Neural cell (in vitro differentiated cells): ENCODE measurements around the gene MEN1. TPM values are rescaled to one million over a fixed set of nuclear protein-coding genes. Genes with fewer than 3 reads are reported as not detected.

Experiments
- H2AFZ ChIP-seq: fragments of 200-600, 300-800 bp; sonication (generic), shearing (Covaris generic); 2 replicates; pipeline ENCODE4 v1.6.0; 2014; ENCODE audit warnings: low read depth, mild to moderate bottlenecking, antibody characterized with exemption, low read length, moderate library complexity
- H3F3A ChIP-seq: fragments of 200-600 bp; shearing (Covaris generic); 2 replicates; pipeline ENCODE4 v1.6.1; 2016; ENCODE audit warnings: mild to moderate bottlenecking, moderate library complexity, mixed read lengths, antibody characterized with exemption, low read length; ENCODE audit not compliant: insufficient read depth, poor library complexity, severe bottlenecking
- H3K27ac ChIP-seq: fragments of 200-600, 300-800 bp; sonication (generic), shearing (Covaris generic); 2 replicates; pipeline ENCODE4 v1.5.1; 2014; ENCODE audit warnings: mild to moderate bottlenecking, low read length, moderate library complexity
- H3K27me3 ChIP-seq: fragments of 300-800, 200-600 bp; sonication (generic), shearing (Covaris generic); 2 replicates; pipeline ENCODE4 v1.6.0; 2014; ENCODE audit warnings: mild to moderate bottlenecking, low read depth, low read length, moderate library complexity; ENCODE audit not compliant: insufficient read depth
- H3K36me3 ChIP-seq: fragments of 300-800, 200-600 bp; sonication (generic), shearing (Covaris generic); 2 replicates; pipeline ENCODE4 v1.5.1; 2014; ENCODE audit warnings: mild to moderate bottlenecking, antibody characterized with exemption, low read length, moderate library complexity; ENCODE audit not compliant: insufficient read depth
- H3K4me2 ChIP-seq: fragments of 300-800, 200-600 bp; sonication (generic), shearing (Covaris generic); 2 replicates; pipeline ENCODE4 v1.6.0; 2014; ENCODE audit warnings: mild to moderate bottlenecking, low read length
- H3K4me3 ChIP-seq: fragments of 300-800, 200-600 bp; sonication (generic), shearing (Covaris generic); 2 replicates; pipeline ENCODE4 v1.5.1; 2014; ENCODE audit warnings: mild to moderate bottlenecking, low read length, moderate library complexity
- H3K79me2 ChIP-seq: fragments of 200-600 bp; shearing (Covaris generic); replicated peaks from 2 replicates; pipeline ENCODE4 v1.6.0; 2014; ENCODE audit warnings: mild to moderate bottlenecking, low read length, moderate library complexity; ENCODE audit not compliant: insufficient read depth
- H3K9ac ChIP-seq: fragments of 300-800, 200-600 bp; sonication (generic), shearing (Covaris generic); 2 replicates; pipeline ENCODE4 v1.6.1; 2016; ENCODE audit warnings: mild to moderate bottlenecking, low read length, mixed read lengths
- H3K9me2 ChIP-seq: fragments of 200-600 bp; shearing (Covaris generic); 2 replicates; pipeline ENCODE4 v1.6.1; 2016; ENCODE audit warnings: mild to moderate bottlenecking, low read length, mixed read lengths; ENCODE audit not compliant: insufficient read depth
- H3K9me3 ChIP-seq: fragments of 200-600, 300-800 bp; sonication (generic), shearing (Covaris generic); 2 replicates; pipeline ENCODE4 v1.6.1; 2016; ENCODE audit warnings: mild to moderate bottlenecking, mixed run types, low read length, moderate library complexity, mixed read lengths
- H4K20me1 ChIP-seq: fragments of 200-600 bp; shearing (Covaris generic); 2 replicates; pipeline ENCODE4 v1.6.1; 2016; ENCODE audit warnings: mild to moderate bottlenecking, mixed run types; ENCODE audit not compliant: insufficient read depth
- EP300 ChIP-seq: fragments of 450-650 bp; conservative IDR thresholded peaks from 2 replicates; pipeline ENCODE4 v1.6.1; 2014; ENCODE audit warnings: antibody characterized with exemption, mild to moderate bottlenecking, moderate library complexity; ENCODE audit not compliant: poor library complexity, severe bottlenecking
- EZH2 ChIP-seq: fragments of 200-600, 300-800 bp; shearing (Covaris generic), sonication (generic); IDR thresholded peaks from 2 replicates; pipeline ENCODE4 v1.6.1; 2014; ENCODE audit warnings: antibody characterized with exemption, low read length, borderline replicate concordance, mild to moderate bottlenecking; ENCODE audit not compliant: insufficient read depth, poor library complexity, severe bottlenecking
- MXI1 ChIP-seq: fragments of 450-650 bp; conservative IDR thresholded peaks from 2 replicates; pipeline ENCODE4 v1.6.1; 2014; ENCODE audit warnings: antibody characterized with exemption, mild to moderate bottlenecking; ENCODE audit not compliant: poor library complexity, severe bottlenecking
- POLR2AphosphoS5 ChIP-seq: IDR thresholded peaks from 2 replicates; pipeline ENCODE4 v1.6.1; 2012
- RAD21 ChIP-seq: fragments of 450-650 bp; conservative IDR thresholded peaks from 2 replicates; pipeline ENCODE4 v1.6.1; 2014; ENCODE audit warnings: antibody characterized with exemption, mild to moderate bottlenecking, moderate library complexity
- SMC3 ChIP-seq: fragments of 450-650 bp; conservative IDR thresholded peaks from 2 replicates; pipeline ENCODE4 v1.6.1; 2014; ENCODE audit warnings: antibody characterized with exemption, mild to moderate bottlenecking, moderate library complexity; ENCODE audit not compliant: poor library complexity
- TAF1 ChIP-seq: IDR thresholded peaks from 2 replicates; pipeline ENCODE4 v1.6.1; 2012; ENCODE audit warnings: low read depth
- polyA plus RNA-seq: library from polyadenylated mRNA; depleted of rRNA; stranded (reverse); fragments of >200 nt; gene quantifications from 2 replicates; pipeline ENCODE4 v1.2.3, GENCODE V29; 2014
- TF ChIP-seq, protein P1 (sequence below): fragments of 450-650 bp; IDR thresholded peaks from 2 replicates; pipeline ENCODE4 v1.5.1; 2014; ENCODE audit warnings: antibody characterized with exemption, mild to moderate bottlenecking, moderate library complexity; ENCODE audit not compliant: poor library complexity, severe bottlenecking
- TF ChIP-seq, protein P2 (sequence below): IDR thresholded peaks from 2 replicates; pipeline ENCODE4 v1.6.1; 2012; ENCODE audit warnings: borderline replicate concordance

Gene MEN1
- polyA plus RNA-seq, 1 donor from 2014 or later, result 16.8 TPM

DNA sequence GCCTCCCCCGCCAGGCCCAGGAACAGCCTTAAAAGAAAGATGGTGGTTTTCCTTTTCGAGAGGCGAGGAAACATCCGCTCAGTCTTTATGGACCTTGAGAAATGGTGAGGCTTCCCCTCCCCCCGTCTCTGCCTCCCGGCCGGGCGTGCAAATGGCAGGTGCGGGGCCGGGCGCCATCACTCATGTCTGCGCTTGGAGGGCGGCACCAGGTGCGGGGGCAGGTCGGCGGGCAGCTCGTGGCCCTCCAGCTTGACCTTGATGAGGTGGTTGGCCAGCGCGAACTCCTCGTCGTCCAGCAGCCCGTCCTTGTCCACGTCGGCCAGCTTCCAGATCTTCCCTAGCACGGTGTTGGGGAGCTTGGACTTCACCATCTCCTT, 43.8 kb upstream of the MEN1 start:
- Histone ChIP-seq H3K4me2 (no peak overlapping the region), H3K36me3 (no peaks in the 10 kb centered on the region), H3K9ac (no peak overlapping the region), H3K27ac (no peak overlapping the region), H4K20me1 (no peaks in the 10 kb centered on the region), H3K9me2 (no peaks in the 10 kb centered on the region), H3K79me2 (no peaks in the 10 kb centered on the region), H3F3A (no peaks in the 10 kb centered on the region), H3K9me3 (no peaks in the 10 kb centered on the region), H3K4me3 (no peak overlapping the region), H2AFZ (no peak overlapping the region), H3K27me3 (no peaks in the 10 kb centered on the region)
- TF ChIP-seq SMC3 (no peak), EZH2 (no peak)

DNA sequence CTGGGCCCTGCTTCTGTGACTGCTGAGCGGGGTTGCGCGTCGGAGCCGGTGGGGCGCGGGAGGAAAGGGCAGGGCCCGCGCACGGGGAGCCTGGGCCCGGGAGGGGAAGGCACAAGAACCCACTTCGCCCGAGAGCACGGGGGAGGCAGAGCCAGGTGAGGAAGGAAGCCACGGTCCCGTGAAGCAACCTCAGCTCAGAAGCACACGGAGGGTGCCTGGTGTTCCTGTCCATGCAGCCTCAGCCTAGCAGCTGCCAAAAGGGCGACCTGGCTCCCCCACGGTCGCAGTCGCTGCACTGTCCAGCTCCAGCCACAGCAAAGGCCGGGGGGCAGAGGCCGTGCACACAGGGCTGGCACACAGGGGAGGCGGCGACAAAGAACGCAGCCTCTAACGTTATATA, 43.4 kb upstream of the MEN1 start:
- no peak overlapping the region for H3K9ac ChIP-seq
- no peak overlapping the region for H2AFZ ChIP-seq
- no peaks in the 10 kb centered on the region for H3F3A ChIP-seq
- no peak overlapping the region for H3K4me3 ChIP-seq
- H3K27ac ChIP-seq, result no peak overlapping the region
- TF ChIP-seq POLR2AphosphoS5 (no peak), TAF1 (no peak), EP300 (no peak), RAD21 (no peak), SMC3 (no peak), EZH2 (no peak), MXI1 (no peak)
- TF ChIP-seq, protein P1, sequence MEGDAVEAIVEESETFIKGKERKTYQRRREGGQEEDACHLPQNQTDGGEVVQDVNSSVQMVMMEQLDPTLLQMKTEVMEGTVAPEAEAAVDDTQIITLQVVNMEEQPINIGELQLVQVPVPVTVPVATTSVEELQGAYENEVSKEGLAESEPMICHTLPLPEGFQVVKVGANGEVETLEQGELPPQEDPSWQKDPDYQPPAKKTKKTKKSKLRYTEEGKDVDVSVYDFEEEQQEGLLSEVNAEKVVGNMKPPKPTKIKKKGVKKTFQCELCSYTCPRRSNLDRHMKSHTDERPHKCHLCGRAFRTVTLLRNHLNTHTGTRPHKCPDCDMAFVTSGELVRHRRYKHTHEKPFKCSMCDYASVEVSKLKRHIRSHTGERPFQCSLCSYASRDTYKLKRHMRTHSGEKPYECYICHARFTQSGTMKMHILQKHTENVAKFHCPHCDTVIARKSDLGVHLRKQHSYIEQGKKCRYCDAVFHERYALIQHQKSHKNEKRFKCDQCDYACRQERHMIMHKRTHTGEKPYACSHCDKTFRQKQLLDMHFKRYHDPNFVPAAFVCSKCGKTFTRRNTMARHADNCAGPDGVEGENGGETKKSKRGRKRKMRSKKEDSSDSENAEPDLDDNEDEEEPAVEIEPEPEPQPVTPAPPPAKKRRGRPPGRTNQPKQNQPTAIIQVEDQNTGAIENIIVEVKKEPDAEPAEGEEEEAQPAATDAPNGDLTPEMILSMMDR, result no peak
- H4K20me1 ChIP-seq, result no peaks in the 10 kb centered on the region
- no peaks in the 10 kb centered on the region for H3K79me2 ChIP-seq
- no peaks in the 10 kb centered on the region for H3K36me3 ChIP-seq
- no peaks in the 10 kb centered on the region for H3K9me3 ChIP-seq
- no peaks in the 10 kb centered on the region for H3K27me3 ChIP-seq
- H3K4me2 ChIP-seq, result no peak overlapping the region
- no peaks in the 10 kb centered on the region for H3K9me2 ChIP-seq

DNA sequence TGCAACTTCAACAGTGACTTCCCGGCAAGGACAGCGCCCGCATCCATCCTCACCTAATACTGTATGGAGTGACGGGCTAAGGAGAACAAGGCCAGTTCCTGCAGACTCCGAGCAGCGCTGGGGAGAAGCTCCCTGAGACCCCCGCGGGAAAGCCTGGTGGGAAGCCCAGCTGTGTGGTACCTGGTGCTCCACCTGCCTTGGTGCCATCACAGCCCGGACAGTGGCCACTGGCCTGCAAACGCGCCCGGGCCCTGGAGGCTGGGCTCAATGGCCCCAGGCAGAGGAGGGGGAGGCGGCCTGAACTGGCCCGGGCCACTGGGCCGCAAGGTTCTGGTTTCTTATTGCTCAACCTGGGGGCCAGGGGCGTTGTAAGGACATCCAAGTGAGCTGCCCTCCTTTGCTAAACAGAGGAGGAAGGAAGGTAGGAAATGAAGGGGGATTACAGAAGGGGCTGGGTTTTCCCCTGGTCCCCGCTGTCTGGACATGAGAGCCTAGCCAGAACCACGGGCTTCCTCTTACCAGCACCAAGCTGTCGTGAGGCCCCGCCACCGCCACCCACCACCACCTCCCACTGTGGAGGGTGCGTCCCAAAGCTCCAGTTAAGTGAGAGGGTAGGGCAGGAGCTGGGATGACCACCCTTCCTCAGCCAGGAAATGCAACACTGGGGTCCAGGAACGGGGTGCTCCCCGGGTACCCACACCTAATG, 42.6 kb upstream of the MEN1 start:
- Histone ChIP-seq H3K4me3 (no peak overlapping the region), H2AFZ (no peak overlapping the region), H4K20me1 (no peaks in the 10 kb centered on the region), H3K36me3 (no peaks in the 10 kb centered on the region), H3K9ac (no peak overlapping the region), H3K9me3 (no peaks in the 10 kb centered on the region), H3K27ac (no peak overlapping the region), H3F3A (no peaks in the 10 kb centered on the region), H3K4me2 (no peak overlapping the region), H3K27me3 (no peaks in the 10 kb centered on the region), H3K9me2 (no peaks in the 10 kb centered on the region), H3K79me2 (no peaks in the 10 kb centered on the region)
- no peak for TF ChIP-seq POLR2AphosphoS5
- no peak for TF ChIP-seq EZH2
- TF ChIP-seq SMC3, result no peak
- no peak for TF ChIP-seq RAD21
- TF ChIP-seq MXI1, result no peak
- TF ChIP-seq, protein P2, sequence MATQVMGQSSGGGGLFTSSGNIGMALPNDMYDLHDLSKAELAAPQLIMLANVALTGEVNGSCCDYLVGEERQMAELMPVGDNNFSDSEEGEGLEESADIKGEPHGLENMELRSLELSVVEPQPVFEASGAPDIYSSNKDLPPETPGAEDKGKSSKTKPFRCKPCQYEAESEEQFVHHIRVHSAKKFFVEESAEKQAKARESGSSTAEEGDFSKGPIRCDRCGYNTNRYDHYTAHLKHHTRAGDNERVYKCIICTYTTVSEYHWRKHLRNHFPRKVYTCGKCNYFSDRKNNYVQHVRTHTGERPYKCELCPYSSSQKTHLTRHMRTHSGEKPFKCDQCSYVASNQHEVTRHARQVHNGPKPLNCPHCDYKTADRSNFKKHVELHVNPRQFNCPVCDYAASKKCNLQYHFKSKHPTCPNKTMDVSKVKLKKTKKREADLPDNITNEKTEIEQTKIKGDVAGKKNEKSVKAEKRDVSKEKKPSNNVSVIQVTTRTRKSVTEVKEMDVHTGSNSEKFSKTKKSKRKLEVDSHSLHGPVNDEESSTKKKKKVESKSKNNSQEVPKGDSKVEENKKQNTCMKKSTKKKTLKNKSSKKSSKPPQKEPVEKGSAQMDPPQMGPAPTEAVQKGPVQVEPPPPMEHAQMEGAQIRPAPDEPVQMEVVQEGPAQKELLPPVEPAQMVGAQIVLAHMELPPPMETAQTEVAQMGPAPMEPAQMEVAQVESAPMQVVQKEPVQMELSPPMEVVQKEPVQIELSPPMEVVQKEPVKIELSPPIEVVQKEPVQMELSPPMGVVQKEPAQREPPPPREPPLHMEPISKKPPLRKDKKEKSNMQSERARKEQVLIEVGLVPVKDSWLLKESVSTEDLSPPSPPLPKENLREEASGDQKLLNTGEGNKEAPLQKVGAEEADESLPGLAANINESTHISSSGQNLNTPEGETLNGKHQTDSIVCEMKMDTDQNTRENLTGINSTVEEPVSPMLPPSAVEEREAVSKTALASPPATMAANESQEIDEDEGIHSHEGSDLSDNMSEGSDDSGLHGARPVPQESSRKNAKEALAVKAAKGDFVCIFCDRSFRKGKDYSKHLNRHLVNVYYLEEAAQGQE, result no peak
- TF ChIP-seq, protein P1, result no peak
